Measurements from ENCODE around the gene ELL3.

- TF ChIP-seq CTCF (conservative IDR thresholded peaks at IDR 0.05 in 1 of 2, IDR thresholded peaks at IDR 0.05 in 1 of 2; ENCODE audit: extremely low read depth in 1 of 2, insufficient read depth in 1 of 2, low read depth in 1 of 2, low read length in 2 of 2) (no peak), EZH2 (IDR thresholded peaks at IDR 0.05; ENCODE audit: borderline replicate concordance, low read length) (no peak)
Measured at GRCh38 chr15:43799945-43800285, 23.1 kb upstream of the ELL3 start, which contains the start of gene SERINC4.

Measured in mammary epithelial cell (primary cell).